HepG2 (cell line): ENCODE results near the gene CYSRT1. TPM values are rescaled to one million over a fixed set of nuclear protein-coding genes. Genes with fewer than 3 reads are reported as not detected.

Experiments
- ATAD3A ChIP-seq: sonication (generic); formaldehyde crosslinking; IDR thresholded peaks from 2 replicates; pipeline ENCODE4 v1.4.0; 2020; ENCODE audit warnings: missing genetic modification reagents
- DMAP1 ChIP-seq: IDR thresholded peaks from 2 replicates; pipeline ENCODE4 v1.6.1; 2016
- NFAT5 ChIP-seq: sonication (generic); formaldehyde crosslinking; IDR thresholded peaks from 2 replicates; pipeline ENCODE4 v1.4.0; 2020; ENCODE audit warnings: missing genetic modification reagents
- SIX4 ChIP-seq: sonication (generic); formaldehyde crosslinking; IDR thresholded peaks from 2 replicates; pipeline ENCODE4 v1.4.0; 2020; ENCODE audit warnings: missing genetic modification reagents
- TAF15 ChIP-seq: fragments of 200-400 bp; formaldehyde crosslinking; IDR thresholded peaks from one replicate; pipeline ENCODE4 v1.6.1; 2018; ENCODE audit warnings: mild to moderate bottlenecking, low read depth, low read length; ENCODE audit not compliant: poor library complexity, severe bottlenecking
- ZBTB1 ChIP-seq: sonication (generic); formaldehyde crosslinking; IDR thresholded peaks from 2 replicates; pipeline ENCODE4 v1.4.0; 2020; ENCODE audit warnings: missing genetic modification reagents, borderline replicate concordance
- ZFY ChIP-seq: sonication (generic); formaldehyde crosslinking; IDR thresholded peaks from 2 replicates; pipeline ENCODE4 v1.4.0; 2020; ENCODE audit warnings: missing genetic modification reagents
- ZNF292 ChIP-seq: sonication (generic); formaldehyde crosslinking; IDR thresholded peaks from 2 replicates; pipeline ENCODE4 v1.8.1; 2022; ENCODE audit warnings: mild to moderate bottlenecking, low read depth, missing genetic modification reagents, borderline replicate concordance
- ZNF354B ChIP-seq: sonication (generic); formaldehyde crosslinking; IDR thresholded peaks from 2 replicates; pipeline ENCODE4 v1.8.0; 2022; ENCODE audit warnings: mild to moderate bottlenecking, missing genetic modification reagents
- ZNF557 ChIP-seq: sonication (generic); formaldehyde crosslinking; IDR thresholded peaks from 2 replicates; pipeline ENCODE4 v1.4.0; 2020; ENCODE audit warnings: missing genetic modification reagents
- ZNF558 ChIP-seq: sonication (generic); formaldehyde crosslinking; IDR thresholded peaks from 2 replicates; pipeline ENCODE4 v1.9.0; 2022; ENCODE audit warnings: mild to moderate bottlenecking, missing genetic modification reagents, borderline replicate concordance
- ZNF788 ChIP-seq: sonication (generic); formaldehyde crosslinking; IDR thresholded peaks from 2 replicates; pipeline ENCODE4 v1.5.0; 2020; ENCODE audit warnings: mild to moderate bottlenecking, missing genetic modification reagents, borderline replicate concordance
- ZNF839 ChIP-seq: sonication (generic); formaldehyde crosslinking; IDR thresholded peaks from 2 replicates; pipeline ENCODE4 v1.4.0; 2020; ENCODE audit warnings: missing genetic modification reagents, mild to moderate bottlenecking, borderline replicate concordance
- ZNF878 ChIP-seq: sonication (generic); formaldehyde crosslinking; IDR thresholded peaks from 2 replicates; pipeline ENCODE4 v1.8.1; 2023; ENCODE audit warnings: mild to moderate bottlenecking, missing genetic modification reagents, moderate library complexity
- ZNF891 ChIP-seq: sonication (generic); formaldehyde crosslinking; IDR thresholded peaks from 2 replicates; pipeline ENCODE4 v1.5.0; 2020; ENCODE audit warnings: mild to moderate bottlenecking, missing genetic modification reagents
- ZZZ3 ChIP-seq: sonication (generic); formaldehyde crosslinking; IDR thresholded peaks from 2 replicates; pipeline ENCODE4 v1.4.0; 2020; ENCODE audit warnings: missing genetic modification reagents, mild to moderate bottlenecking, borderline replicate concordance
- polyA plus RNA-seq, 8 experiments: library from polyadenylated mRNA; depleted of rRNA in 3 of 8; stranded (reverse) in 7 of 8; unstranded in 1 of 8; fragments of >200 nt; fragmentation: Illumina TruSeq in 4 of 8; extraction: Trizol in 4 of 8; gene quantifications; 2 replicates each; pipeline versions ENCODE4 v1.2.1 to v1.2.3, GENCODE V29; 2011 to 2016; ENCODE audit warnings: low read depth in 4 of 8, missing spikeins in 1 of 8, mixed read lengths in 1 of 8; ENCODE audit not compliant: insufficient read depth in 1 of 8
- total RNA-seq, 5 experiments: library from RNA; depleted of rRNA; stranded (reverse); fragments of >200 nt; fragmentation: Illumina TruSeq; extraction: Trizol; gene quantifications; 2 replicates each; pipeline ENCODE4 v1.2.3, GENCODE V29; 2016; ENCODE audit warnings: low read depth in 1 of 5
- TF ChIP-seq, protein P1 (sequence below): sonication (generic); formaldehyde crosslinking; IDR thresholded peaks from 2 replicates; pipeline ENCODE4 v1.5.1; 2020; ENCODE audit warnings: mild to moderate bottlenecking, missing genetic modification reagents, borderline replicate concordance

Gene CYSRT1
- total and polyA plus RNA-seq, 2 of the 13 experiments (the other 11 are each of a cell fraction or from before 2014, with no cell fraction given), result 1.5 to 2.1 TPM

GRCh38 chr9:137255448-137256114, 30.6 kb downstream of the CYSRT1 start (continued):
- TF ChIP-seq, protein P1, sequence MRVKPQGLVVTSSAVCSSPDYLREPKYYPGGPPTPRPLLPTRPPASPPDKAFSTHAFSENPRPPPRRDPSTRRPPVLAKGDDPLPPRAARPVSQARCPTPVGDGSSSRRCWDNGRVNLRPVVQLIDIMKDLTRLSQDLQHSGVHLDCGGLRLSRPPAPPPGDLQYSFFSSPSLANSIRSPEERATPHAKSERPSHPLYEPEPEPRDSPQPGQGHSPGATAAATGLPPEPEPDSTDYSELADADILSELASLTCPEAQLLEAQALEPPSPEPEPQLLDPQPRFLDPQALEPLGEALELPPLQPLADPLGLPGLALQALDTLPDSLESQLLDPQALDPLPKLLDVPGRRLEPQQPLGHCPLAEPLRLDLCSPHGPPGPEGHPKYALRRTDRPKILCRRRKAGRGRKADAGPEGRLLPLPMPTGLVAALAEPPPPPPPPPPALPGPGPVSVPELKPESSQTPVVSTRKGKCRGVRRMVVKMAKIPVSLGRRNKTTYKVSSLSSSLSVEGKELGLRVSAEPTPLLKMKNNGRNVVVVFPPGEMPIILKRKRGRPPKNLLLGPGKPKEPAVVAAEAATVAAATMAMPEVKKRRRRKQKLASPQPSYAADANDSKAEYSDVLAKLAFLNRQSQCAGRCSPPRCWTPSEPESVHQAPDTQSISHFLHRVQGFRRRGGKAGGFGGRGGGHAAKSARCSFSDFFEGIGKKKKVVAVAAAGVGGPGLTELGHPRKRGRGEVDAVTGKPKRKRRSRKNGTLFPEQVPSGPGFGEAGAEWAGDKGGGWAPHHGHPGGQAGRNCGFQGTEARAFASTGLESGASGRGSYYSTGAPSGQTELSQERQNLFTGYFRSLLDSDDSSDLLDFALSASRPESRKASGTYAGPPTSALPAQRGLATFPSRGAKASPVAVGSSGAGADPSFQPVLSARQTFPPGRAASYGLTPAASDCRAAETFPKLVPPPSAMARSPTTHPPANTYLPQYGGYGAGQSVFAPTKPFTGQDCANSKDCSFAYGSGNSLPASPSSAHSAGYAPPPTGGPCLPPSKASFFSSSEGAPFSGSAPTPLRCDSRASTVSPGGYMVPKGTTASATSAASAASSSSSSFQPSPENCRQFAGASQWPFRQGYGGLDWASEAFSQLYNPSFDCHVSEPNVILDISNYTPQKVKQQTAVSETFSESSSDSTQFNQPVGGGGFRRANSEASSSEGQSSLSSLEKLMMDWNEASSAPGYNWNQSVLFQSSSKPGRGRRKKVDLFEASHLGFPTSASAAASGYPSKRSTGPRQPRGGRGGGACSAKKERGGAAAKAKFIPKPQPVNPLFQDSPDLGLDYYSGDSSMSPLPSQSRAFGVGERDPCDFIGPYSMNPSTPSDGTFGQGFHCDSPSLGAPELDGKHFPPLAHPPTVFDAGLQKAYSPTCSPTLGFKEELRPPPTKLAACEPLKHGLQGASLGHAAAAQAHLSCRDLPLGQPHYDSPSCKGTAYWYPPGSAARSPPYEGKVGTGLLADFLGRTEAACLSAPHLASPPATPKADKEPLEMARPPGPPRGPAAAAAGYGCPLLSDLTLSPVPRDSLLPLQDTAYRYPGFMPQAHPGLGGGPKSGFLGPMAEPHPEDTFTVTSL, result no peak
- TF ChIP-seq SIX4 (CRISPR knock-in tag), result no peak
- TF ChIP-seq ATAD3A, result no peak
- no peak for TF ChIP-seq TAF15
- TF ChIP-seq ZBTB1 (CRISPR knock-in tag), result no peak
- no peak for TF ChIP-seq ZZZ3 (CRISPR knock-in tag)
- 0 out of 2 replicates have a peak, but pooled peaks have one; percentile 38 for TF ChIP-seq NFAT5
- TF ChIP-seq ZNF839, result peak; percentile 33; the same call in 1 of the 2 replicates
- TF ChIP-seq ZNF788 (CRISPR knock-in tag), result peak; percentile 38; the same call in 1 of the 2 replicates
- peak; percentile 45; the same call in 1 of the 2 replicates for TF ChIP-seq DMAP1
- no peak for TF ChIP-seq ZNF878 (CRISPR knock-in tag)
- TF ChIP-seq ZNF354B (CRISPR knock-in tag), result no peak
- TF ChIP-seq ZFY (CRISPR knock-in tag), result peak; percentile 54; the same call in 1 of the 2 replicates
- no peak for TF ChIP-seq ZNF557 (CRISPR knock-in tag)
- TF ChIP-seq ZNF558 (CRISPR knock-in tag), result no peak
- TF ChIP-seq ZNF891 (CRISPR knock-in tag), result peak; percentile 34; the same call in 1 of the 2 replicates
- TF ChIP-seq ZNF292, result no peak
